Liver (tissue), 9 donors: ENCODE results near the gene GLE1. TPM values are rescaled to one million over a fixed set of nuclear protein-coding genes. Genes with fewer than 3 reads are reported as not detected.
"Not testable (repeated sequence)": the region's sequence is repeated elsewhere in the genome, so short reads cannot be mapped to it uniquely, and the experiment has no call there.

ENCODE experiments used
- DNase-seq: peaks from one replicate; pipeline ENCODE4 v3.0.0-alpha.2; 2017; ENCODE audit warnings: low spot score
- H3K27ac ChIP-seq, 2 donors: one replicate each; pipeline ENCODE4 v1.7.0; 2013; ENCODE audit warnings: inconsistent platforms in 2 of 2, low read length in 2 of 2, control low read depth in 1 of 2, low read depth in 1 of 2, mild to moderate bottlenecking in 1 of 2
- H3K27me3 ChIP-seq, 4 donors: one replicate each; pipeline versions ENCODE4 v1.6.1 to v1.7.0; 2013; ENCODE audit warnings: low read length in 3 of 4, inconsistent platforms in 1 of 4, mild to moderate bottlenecking in 1 of 4, moderate library complexity in 1 of 4; ENCODE audit not compliant: control insufficient read depth in 4 of 4, insufficient read depth in 4 of 4
- H3K36me3 ChIP-seq, 4 donors: one replicate each; pipeline versions ENCODE4 v1.6.1 to v1.7.0; 2013; ENCODE audit warnings: low read length in 3 of 4, mild to moderate bottlenecking in 3 of 4, low read depth in 1 of 4, moderate library complexity in 1 of 4; ENCODE audit not compliant: control insufficient read depth in 4 of 4, insufficient read depth in 3 of 4
- H3K4me1 ChIP-seq, 4 donors: one replicate each; pipeline versions ENCODE4 v1.6.1 to v1.7.0; 2013; ENCODE audit warnings: low read length in 3 of 4, mild to moderate bottlenecking in 3 of 4, moderate library complexity in 1 of 4; ENCODE audit not compliant: control insufficient read depth in 4 of 4, insufficient read depth in 4 of 4
- H3K4me3 ChIP-seq, 3 donors: one replicate each; pipeline versions ENCODE4 v1.6.1 to v1.7.0; 2013; ENCODE audit warnings: low read length in 3 of 3, control low read depth in 1 of 3, low read depth in 1 of 3, mild to moderate bottlenecking in 1 of 3
- H3K9ac ChIP-seq, 2 donors: one replicate each; pipeline ENCODE4 v1.7.0; 2013; ENCODE audit warnings: low read length in 2 of 2, mild to moderate bottlenecking in 2 of 2, moderate library complexity in 2 of 2, control low read depth in 1 of 2, low read depth in 1 of 2
- H3K9me3 ChIP-seq, 4 donors: one replicate each; pipeline versions ENCODE4 v1.6.1 to v1.7.0; 2013; ENCODE audit warnings: low read length in 3 of 4; ENCODE audit not compliant: control insufficient read depth in 4 of 4
- ATF3 ChIP-seq: IDR thresholded peaks from 2 replicates; pipeline ENCODE4 v1.6.1; 2016; ENCODE audit warnings: antibody characterized with exemption
- CTCF ChIP-seq: fragments of 150-350 bp; IDR thresholded peaks from 2 replicates; pipeline ENCODE4 v1.5.1; 2017; ENCODE audit warnings: improper control_type of control experiment, low read depth, low read length; ENCODE audit not compliant: missing input control
- EGR1 ChIP-seq, 2 donors: IDR thresholded peaks; 2 replicates each; pipeline ENCODE4 v1.6.1; 2016 to 2018; ENCODE audit warnings: antibody characterized with exemption in 2 of 2, low read depth in 2 of 2
- FOXA1 ChIP-seq: IDR thresholded peaks from 2 replicates; pipeline ENCODE4 v1.6.1; 2016; ENCODE audit warnings: antibody characterized with exemption
- FOXA2 ChIP-seq: IDR thresholded peaks from 2 replicates; pipeline ENCODE4 v1.6.1; 2016; ENCODE audit warnings: antibody characterized with exemption
- GABPA ChIP-seq, 2 donors: IDR thresholded peaks in 1 of 2; conservative IDR thresholded peaks in 1 of 2; 2 replicates each; pipeline ENCODE4 v1.6.1; 2016; ENCODE audit warnings: antibody characterized with exemption in 2 of 2, mild to moderate bottlenecking in 1 of 2, moderate library complexity in 1 of 2
- HNF4A ChIP-seq, 2 donors: conservative IDR thresholded peaks; 2 replicates each; pipeline ENCODE4 v1.6.1; 2016; ENCODE audit warnings: antibody characterized with exemption in 2 of 2, mild to moderate bottlenecking in 2 of 2
- HNF4G ChIP-seq: IDR thresholded peaks from 2 replicates; pipeline ENCODE4 v1.6.1; 2016; ENCODE audit warnings: antibody characterized with exemption
- JUND ChIP-seq, 2 donors: IDR thresholded peaks; 2 replicates each; pipeline ENCODE4 v1.6.1; 2016; ENCODE audit warnings: antibody characterized with exemption in 2 of 2
- MAX ChIP-seq: IDR thresholded peaks from 2 replicates; pipeline ENCODE4 v1.6.1; 2016; ENCODE audit warnings: antibody characterized with exemption
- NR2F2 ChIP-seq: IDR thresholded peaks from 2 replicates; pipeline ENCODE4 v1.6.1; 2016; ENCODE audit warnings: antibody characterized with exemption
- RAD21 ChIP-seq, 2 donors: IDR thresholded peaks; 2 replicates each; pipeline ENCODE4 v1.6.1; 2016; ENCODE audit warnings: antibody characterized with exemption in 2 of 2, mild to moderate bottlenecking in 2 of 2
- REST ChIP-seq: IDR thresholded peaks from 2 replicates; pipeline ENCODE4 v1.6.1; 2016; ENCODE audit warnings: antibody characterized with exemption, mild to moderate bottlenecking
- RXRA ChIP-seq, 2 donors: IDR thresholded peaks; 2 replicates each; pipeline ENCODE4 v1.6.1; 2017 to 2018; ENCODE audit warnings: antibody characterized with exemption in 2 of 2, mild to moderate bottlenecking in 1 of 2
- SP1 ChIP-seq: IDR thresholded peaks from 2 replicates; pipeline ENCODE4 v1.6.1; 2018; ENCODE audit warnings: antibody characterized with exemption, mild to moderate bottlenecking
- TAF1 ChIP-seq: conservative IDR thresholded peaks from 2 replicates; pipeline ENCODE4 v1.6.1; 2016; ENCODE audit warnings: antibody characterized with exemption, mild to moderate bottlenecking
- YY1 ChIP-seq: IDR thresholded peaks from 2 replicates; pipeline ENCODE4 v1.6.1; 2016; ENCODE audit warnings: antibody characterized with exemption, mild to moderate bottlenecking
- ZBTB33 ChIP-seq: IDR thresholded peaks from 2 replicates; pipeline ENCODE4 v1.6.1; 2016; ENCODE audit warnings: antibody characterized with exemption
- WGBS: extraction: QIAGEN DNeasy Blood & Tissue Kit; methylation state at CpG from one replicate; pipeline ENCODE4 v1.1.7; 2013; 5-methylcytosine and 5-hydroxymethylcytosine counted together
- polyA plus RNA-seq, 2 donors: library from polyadenylated mRNA; stranded (reverse) in 1 of 2; unstranded in 1 of 2; fragments of 200-250 nt in 1 of 2; fragments of >200 nt in 1 of 2; fragmentation: Nextera tagmentation in 1 of 2; extraction: Ambion mirVana in 1 of 2; gene quantifications; one replicate each; pipeline versions ENCODE4 v1.2.1 to v1.2.3, GENCODE V29; 2013 to 2015
- total RNA-seq, 2 donors: library from RNA; depleted of rRNA; stranded (reverse); fragments of >200 nt; gene quantifications; one replicate each; pipeline ENCODE4 v1.2.3, GENCODE V29; 2014
- donor health status: healthy.
- donor health status: healthy.
- donor health status: healthy.
- donor health status: healthy.
- donor health status: healthy.

The GLE1 gene
- total and polyA plus RNA-seq, 4 donors = 5.3 to 19.5 (median 12.8) TPM

GRCh38 chr9:128499920-128500319, 4.6 kb upstream of the GLE1 start:
- no peak for DNase-seq
- H3K4me1 ChIP-seq = peaks cover 3 to 23% (median 18%) of the 10 kb centered on the region in 4 donors
- 96% methylated on average over 15 of the region's 15 CpGs for WGBS
- TF ChIP-seq NR2F2 = no peak
- no peak for TF ChIP-seq HNF4G
- no peak for TF ChIP-seq FOXA1
- no peak for TF ChIP-seq JUND (IDR thresholded peaks at IDR 0.05)
- TF ChIP-seq ATF3 = no peak
- no peak for TF ChIP-seq REST
- TF ChIP-seq MAX = no peak
- no peak for TF ChIP-seq TAF1
- TF ChIP-seq ZBTB33 = no peak
- no peak for TF ChIP-seq CTCF
- TF ChIP-seq SP1 = no peak
- no peak for TF ChIP-seq HNF4A (conservative IDR thresholded peaks at IDR 0.05)
- TF ChIP-seq RXRA (IDR thresholded peaks at IDR 0.05) = no peak
- TF ChIP-seq FOXA2 = no peak
- TF ChIP-seq GABPA (IDR thresholded peaks at IDR 0.05 in 1 of 2, conservative IDR thresholded peaks at IDR 0.05 in 1 of 2) = no peak
- no peak for TF ChIP-seq YY1
- no peak for TF ChIP-seq EGR1 (IDR thresholded peaks at IDR 0.05; ENCODE audit: low read depth in 2 of 2)
- TF ChIP-seq RAD21 (IDR thresholded peaks at IDR 0.05) = no peak
- H3K9ac ChIP-seq = no peak overlapping the region
- no peaks in the 10 kb centered on the region for H3K9me3 ChIP-seq
- no peaks in the 10 kb centered on the region for H3K27me3 ChIP-seq
- H3K27ac ChIP-seq = no peak overlapping the region
- H3K36me3 ChIP-seq = peaks cover 5 to 24% (median 10%) of the 10 kb centered on the region in 4 donors
- H3K4me3 ChIP-seq = no peak overlapping the region

GRCh38 chr9:128503415-128503825, 1.1 kb upstream of the GLE1 start:
- H3K27ac ChIP-seq, H3K9me3 ChIP-seq, H3K9ac ChIP-seq, H3K27me3 ChIP-seq, DNase-seq, H3K4me3 ChIP-seq: not testable (repeated sequence)
- WGBS = 62% methylated on average over 14 of the region's 14 CpGs
- Histone ChIP-seq H3K36me3 (peaks cover 4 to 23% (median 9%) of the 10 kb centered on the region in 4 donors), H3K4me1 (peaks cover 2 to 21% (median 17%) of the 10 kb centered on the region in 4 donors)
